Keratinocyte (primary cell): ENCODE data around the gene TEAD4. TPM values are rescaled to one million over a fixed set of nuclear protein-coding genes. Genes with fewer than 3 reads are reported as not detected.

Experiments used
- DNase-seq: peaks from one replicate; pipeline ENCODE4 v3.0.0-alpha.2; 2011; ENCODE audit warnings: low read depth, missing footprints, low spot score
- FAIRE-seq: peaks from 2 replicates; lab custom pipeline; 2011; peaks lifted over from hg19 to GRCh38; lab: Jason Lieb, UNC
- H2AFZ ChIP-seq: 2 replicates; pipeline ENCODE4 v1.6.0; 2012; ENCODE audit warnings: low read length, control low read depth, inconsistent platforms; ENCODE audit not compliant: control insufficient read depth
- H3K27ac ChIP-seq: 2 replicates; pipeline ENCODE4 v1.5.1; 2011; ENCODE audit warnings: low read length; ENCODE audit not compliant: control insufficient read depth, insufficient read depth
- H3K27me3 ChIP-seq: 3 replicates; pipeline ENCODE4 v1.6.0; 2011; ENCODE audit warnings: low read length; ENCODE audit not compliant: control insufficient read depth, insufficient read depth; ENCODE audit errors: extremely low read depth
- H3K36me3 ChIP-seq, 2 experiments: 2 replicates in 1 of 2; 3 replicates in 1 of 2; pipeline ENCODE4 v1.5.1; 2011; ENCODE audit warnings: low read length in 2 of 2, mild to moderate bottlenecking in 1 of 2; ENCODE audit not compliant: control insufficient read depth in 2 of 2, insufficient read depth in 2 of 2; ENCODE audit errors: extremely low read depth in 1 of 2
- H3K4me1 ChIP-seq: 3 replicates; pipeline ENCODE4 v1.5.1; 2011; ENCODE audit warnings: low read length; ENCODE audit not compliant: control insufficient read depth, insufficient read depth; ENCODE audit errors: extremely low read depth
- H3K4me2 ChIP-seq: 3 replicates; pipeline ENCODE4 v1.6.0; 2011; ENCODE audit warnings: low read depth, low read length; ENCODE audit not compliant: control insufficient read depth, insufficient read depth; ENCODE audit errors: extremely low read depth
- H3K4me3 ChIP-seq, 3 experiments: fragments of 200-600 bp in 1 of 3; sonication (generic) in 1 of 3; 2 replicates in 2 of 3; 3 replicates in 1 of 3; pipeline ENCODE4 v1.5.1; 2011 to 2016; ENCODE audit warnings: low read length in 3 of 3, mild to moderate bottlenecking in 3 of 3, control low read depth in 2 of 3, inconsistent platforms in 1 of 3, low read depth in 1 of 3, mixed read lengths in 1 of 3, mixed run types in 1 of 3, moderate library complexity in 1 of 3; ENCODE audit not compliant: control insufficient read depth in 2 of 3, insufficient read depth in 2 of 3; ENCODE audit errors: extremely low read depth in 1 of 3
- H3K79me2 ChIP-seq: 2 replicates; pipeline ENCODE4 v1.6.0; 2012; ENCODE audit warnings: low read length; ENCODE audit not compliant: control insufficient read depth, insufficient read depth
- H3K9ac ChIP-seq: 3 replicates; pipeline ENCODE4 v1.6.0; 2011; ENCODE audit warnings: low read length; ENCODE audit not compliant: control insufficient read depth, insufficient read depth; ENCODE audit errors: extremely low read depth
- H3K9me1 ChIP-seq: 3 replicates; pipeline ENCODE4 v1.6.0; 2011; ENCODE audit warnings: low read length; ENCODE audit not compliant: control insufficient read depth, insufficient read depth; ENCODE audit errors: extremely low read depth
- H3K9me3 ChIP-seq: 2 replicates; pipeline ENCODE4 v1.5.1; 2012; ENCODE audit warnings: low read depth, low read length; ENCODE audit not compliant: control insufficient read depth
- H4K20me1 ChIP-seq: 3 replicates; pipeline ENCODE4 v1.6.0; 2011; ENCODE audit warnings: low read length; ENCODE audit not compliant: control insufficient read depth, insufficient read depth; ENCODE audit errors: extremely low read depth
- EZH2 ChIP-seq: IDR thresholded peaks from one replicate; pipeline ENCODE4 v1.6.1; 2012; ENCODE audit warnings: inconsistent platforms, mild to moderate bottlenecking, low read length, moderate library complexity
- dilution Hi-C: fragments of 300-500 bp; cut with MboI; formaldehyde crosslinking; loops from one replicate; pipeline ENCODE4 v1.7.0; 2020; ENCODE audit warnings: low sequenced_read_pairs; ENCODE audit not compliant: extremely low pct_ligation_motif_present
- polyA plus RNA-seq, 5 experiments: library from polyadenylated mRNA; depleted of rRNA in 3 of 5; stranded (reverse) in 3 of 5; stranded (forward) in 1 of 5; unstranded in 1 of 5; fragments of >200 nt; gene quantifications; 1 replicate in 1 of 5; 2 replicates in 3 of 5; 3 replicates in 1 of 5; pipeline versions ENCODE4 v1.2.1 to v1.2.3, GENCODE V29; 2011 to 2012; ENCODE audit warnings: missing spikeins in 2 of 5, low read depth in 1 of 5, low replicate concordance in 1 of 5
- TF ChIP-seq, protein P1 (sequence below), 3 experiments: IDR thresholded peaks in 1 of 3; conservative IDR thresholded peaks in 1 of 3; optimal IDR thresholded peaks in 1 of 3; 2 replicates in 2 of 3; 3 replicates in 1 of 3; pipeline versions ENCODE3 to v1.5.1; 2011; ENCODE audit warnings: low read length in 3 of 3, mild to moderate bottlenecking in 3 of 3, moderate library complexity in 2 of 3, control low read depth in 1 of 3, inconsistent platforms in 1 of 3; ENCODE audit not compliant: insufficient read depth in 2 of 3; ENCODE audit errors: extremely low read depth in 1 of 3

Gene TEAD4
- polyA plus RNA-seq, 1 donor (not counting 4 experiments of a cell fraction or from before 2014, with no cell fraction given) = 8.1 TPM

DNA sequence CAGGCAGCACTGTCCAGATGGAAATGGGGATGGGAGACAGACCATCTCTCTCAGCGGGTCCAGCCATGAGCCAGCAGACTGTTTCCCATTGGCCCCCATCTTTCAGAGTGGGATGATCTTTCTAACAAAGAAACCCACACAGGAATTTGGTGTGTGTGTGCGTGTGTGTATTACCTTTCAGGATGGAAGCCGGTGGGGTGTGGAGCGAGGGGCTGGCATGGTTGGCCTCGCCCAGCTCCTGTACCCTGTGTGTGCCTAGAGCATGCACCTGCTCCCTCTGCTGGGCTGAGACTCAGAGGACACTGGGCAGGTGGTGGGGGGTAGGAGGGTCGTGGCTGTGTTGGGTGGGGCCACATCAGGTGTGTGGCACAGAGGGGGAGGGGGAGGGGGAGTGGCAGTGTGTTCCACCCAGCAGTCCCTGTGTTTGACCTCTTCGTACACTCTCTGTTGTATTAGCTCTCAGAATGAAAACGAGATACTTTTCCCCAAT is 85.0 kb downstream of the TEAD4 start:
- H3K4me1 ChIP-seq = peaks cover 10% of the 10 kb centered on the region
- peaks cover 0 to 1% of the 10 kb centered on the region in 2 experiments for H3K36me3 ChIP-seq
- TF ChIP-seq, protein P1, sequence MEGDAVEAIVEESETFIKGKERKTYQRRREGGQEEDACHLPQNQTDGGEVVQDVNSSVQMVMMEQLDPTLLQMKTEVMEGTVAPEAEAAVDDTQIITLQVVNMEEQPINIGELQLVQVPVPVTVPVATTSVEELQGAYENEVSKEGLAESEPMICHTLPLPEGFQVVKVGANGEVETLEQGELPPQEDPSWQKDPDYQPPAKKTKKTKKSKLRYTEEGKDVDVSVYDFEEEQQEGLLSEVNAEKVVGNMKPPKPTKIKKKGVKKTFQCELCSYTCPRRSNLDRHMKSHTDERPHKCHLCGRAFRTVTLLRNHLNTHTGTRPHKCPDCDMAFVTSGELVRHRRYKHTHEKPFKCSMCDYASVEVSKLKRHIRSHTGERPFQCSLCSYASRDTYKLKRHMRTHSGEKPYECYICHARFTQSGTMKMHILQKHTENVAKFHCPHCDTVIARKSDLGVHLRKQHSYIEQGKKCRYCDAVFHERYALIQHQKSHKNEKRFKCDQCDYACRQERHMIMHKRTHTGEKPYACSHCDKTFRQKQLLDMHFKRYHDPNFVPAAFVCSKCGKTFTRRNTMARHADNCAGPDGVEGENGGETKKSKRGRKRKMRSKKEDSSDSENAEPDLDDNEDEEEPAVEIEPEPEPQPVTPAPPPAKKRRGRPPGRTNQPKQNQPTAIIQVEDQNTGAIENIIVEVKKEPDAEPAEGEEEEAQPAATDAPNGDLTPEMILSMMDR (optimal IDR thresholded peaks at IDR 0.05 in 1 of 3, IDR thresholded peaks at IDR 0.05 in 1 of 3, conservative IDR thresholded peaks at IDR 0.05 in 1 of 3; ENCODE audit: extremely low read depth in 1 of 3, insufficient read depth in 2 of 3, low read length in 3 of 3) = no peak
- TF ChIP-seq EZH2 = no peak
- no peaks in the 10 kb centered on the region for H4K20me1 ChIP-seq
- dilution Hi-C loops = no loop called here
- H3K4me3 ChIP-seq = no peak overlapping the region
- FAIRE-seq = no peak
- DNase-seq = no peak
- no peaks in the 10 kb centered on the region for H3K9me1 ChIP-seq
- no peaks in the 10 kb centered on the region for H3K9me3 ChIP-seq
- no peak overlapping the region for H2AFZ ChIP-seq
- H3K79me2 ChIP-seq = no peaks in the 10 kb centered on the region
- H3K4me2 ChIP-seq = no peak overlapping the region
- H3K27me3 ChIP-seq = no peaks in the 10 kb centered on the region
- no peak overlapping the region for H3K27ac ChIP-seq
- H3K9ac ChIP-seq = no peak overlapping the region

DNA sequence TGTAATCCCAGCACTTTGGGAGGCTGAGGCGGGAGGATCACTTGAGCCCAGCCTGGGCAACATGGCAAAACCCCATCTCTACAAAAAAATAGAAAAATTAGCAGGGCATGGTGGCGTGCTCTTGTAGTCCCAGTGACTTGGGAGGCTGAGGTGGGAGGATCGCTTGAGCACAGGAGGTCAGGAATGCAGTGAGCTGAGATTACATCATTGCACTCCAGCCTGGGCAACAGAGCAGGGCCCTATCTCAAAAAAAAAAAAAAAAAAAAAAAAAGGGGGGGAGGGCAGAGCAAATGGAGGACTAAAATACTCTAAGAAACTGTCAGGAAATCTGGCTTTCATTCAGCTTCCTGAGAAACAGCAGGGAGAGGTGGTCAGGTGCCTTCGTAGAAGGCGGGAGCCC is 86.3 kb downstream of the TEAD4 start:
- DNase-seq (no peak), FAIRE-seq (no peak)
- dilution Hi-C loops = no loop called here
- H3K4me3 ChIP-seq = no peak overlapping the region
- H3K79me2 ChIP-seq = no peaks in the 10 kb centered on the region
- H3K36me3 ChIP-seq = no peaks in the 10 kb centered on the region
- H3K9me1 ChIP-seq = no peaks in the 10 kb centered on the region
- no peaks in the 10 kb centered on the region for H3K9me3 ChIP-seq
- H3K4me2 ChIP-seq = no peak overlapping the region
- peaks cover 10% of the 10 kb centered on the region for H3K4me1 ChIP-seq
- TF ChIP-seq EZH2 = no peak
- TF ChIP-seq, protein P1 (optimal IDR thresholded peaks at IDR 0.05 in 1 of 3, IDR thresholded peaks at IDR 0.05 in 1 of 3, conservative IDR thresholded peaks at IDR 0.05 in 1 of 3; ENCODE audit: extremely low read depth in 1 of 3, insufficient read depth in 2 of 3, low read length in 3 of 3) = no peak
- H3K27ac ChIP-seq = no peak overlapping the region
- H4K20me1 ChIP-seq = no peaks in the 10 kb centered on the region
- peaks cover 5% of the 10 kb centered on the region for H3K27me3 ChIP-seq
- no peak overlapping the region for H2AFZ ChIP-seq
- H3K9ac ChIP-seq = no peak overlapping the region
